Middle frontal gyrus (tissue), 1 donor: Measurements from ENCODE around the gene RPEL1.

Experiments
- DNase-seq: peaks from one replicate; pipeline ENCODE4 v3.0.0-alpha.2; 2015; ENCODE audit warnings: low spot score; ENCODE audit errors: extremely low spot score

Gene RPEL1

DNA sequence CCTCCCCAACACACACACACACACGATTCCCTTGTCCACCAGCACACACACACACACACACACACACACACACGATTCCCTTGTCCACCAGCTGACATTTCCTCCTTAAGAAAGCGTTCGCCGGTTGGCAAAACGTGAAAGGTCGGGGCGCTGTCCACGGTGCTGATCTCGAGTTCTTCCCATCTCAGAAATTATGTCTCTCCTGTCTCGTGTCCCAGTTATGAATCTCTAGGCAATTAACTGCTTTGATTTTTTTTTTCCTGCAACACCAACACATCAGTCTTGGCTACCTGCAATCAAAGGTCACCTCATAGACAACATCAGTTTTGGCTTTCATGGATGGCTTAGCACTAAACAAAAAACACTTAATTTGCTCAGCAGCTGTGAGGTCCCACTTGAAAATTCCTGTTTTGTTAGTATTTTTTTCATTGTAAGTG is 33.2 kb downstream of the RPEL1 start:
- no peak for DNase-seq

DNA sequence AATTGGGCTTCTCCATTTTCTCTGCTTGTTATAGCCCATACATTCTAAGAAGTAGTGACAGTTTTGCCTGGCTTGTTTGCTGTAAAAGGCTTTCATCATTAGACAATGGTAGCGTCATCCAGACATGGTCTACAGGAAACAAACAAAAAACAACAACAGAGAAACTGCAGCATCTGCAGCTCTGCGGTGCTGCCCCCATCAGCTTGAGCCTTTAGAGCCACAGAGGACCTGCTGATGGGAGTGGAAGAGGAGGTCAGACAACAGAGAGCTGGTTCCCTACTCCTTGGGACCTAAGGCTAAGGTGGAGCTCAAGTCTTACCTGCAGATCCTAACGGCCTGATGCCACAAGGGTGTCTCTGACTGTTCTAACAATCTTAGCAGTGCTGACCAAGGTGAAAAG is 34.3 kb downstream of the RPEL1 start:
- no peak for DNase-seq

DNA sequence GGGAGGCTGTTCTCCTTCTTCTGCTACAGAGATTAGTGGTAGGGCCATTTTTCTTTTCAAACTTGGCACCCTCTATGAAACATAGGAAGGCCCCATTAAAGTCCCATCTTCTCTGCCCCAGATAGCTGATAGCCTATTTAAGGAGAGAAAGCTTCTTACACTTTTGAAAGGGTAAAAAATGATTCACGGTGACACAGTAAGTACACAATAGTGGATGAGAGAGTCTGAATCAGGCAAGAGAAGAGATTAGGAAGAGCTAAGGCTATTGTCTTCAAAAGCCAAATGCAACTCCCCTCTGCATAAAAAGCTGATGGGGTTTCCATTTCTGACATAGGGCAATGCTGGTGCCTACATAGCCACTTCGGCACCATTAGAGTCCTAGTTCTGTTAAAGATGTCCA is 34.8 kb downstream of the RPEL1 start:
- no peak for DNase-seq

DNA sequence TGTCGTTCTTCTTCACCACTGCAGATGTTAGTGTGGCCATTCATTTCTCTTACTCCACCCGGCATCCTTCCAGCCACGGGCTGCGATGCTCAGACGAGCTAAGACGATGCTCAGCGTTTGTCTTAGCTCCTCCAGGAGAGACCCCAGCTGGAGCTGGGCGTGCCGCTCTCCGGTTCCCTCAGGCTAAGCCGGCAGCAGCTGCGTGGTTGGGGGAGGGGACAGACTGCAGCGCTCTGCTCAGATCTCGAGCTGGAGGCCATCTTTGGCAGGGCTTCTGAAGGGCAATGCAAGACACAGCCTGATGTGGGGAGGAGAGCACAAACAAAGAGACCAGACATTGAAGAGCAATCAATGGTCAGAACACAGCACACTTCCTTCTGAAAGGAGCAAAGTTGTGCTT is 36.1 kb downstream of the RPEL1 start:
- DNase-seq: no peak

DNA sequence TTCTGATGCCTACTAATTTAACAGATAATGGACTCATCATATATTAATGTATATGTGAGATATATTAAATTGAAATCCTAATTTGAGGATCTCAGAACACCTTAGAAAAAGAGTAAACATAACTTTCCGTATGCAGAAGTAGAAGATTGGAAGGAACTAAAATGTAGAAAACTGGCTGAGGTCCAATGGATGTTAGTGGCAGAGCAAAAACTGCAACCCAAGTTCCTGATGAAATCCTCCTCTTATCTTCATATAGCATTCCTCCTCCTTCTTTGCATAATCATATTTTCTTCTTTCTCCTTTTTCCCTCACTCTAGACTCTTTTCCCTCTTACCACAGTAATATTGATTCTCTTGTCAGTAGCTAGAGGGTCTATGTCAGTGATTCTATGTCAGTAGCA is 37.3 kb downstream of the RPEL1 start:
- no peak for DNase-seq

DNA sequence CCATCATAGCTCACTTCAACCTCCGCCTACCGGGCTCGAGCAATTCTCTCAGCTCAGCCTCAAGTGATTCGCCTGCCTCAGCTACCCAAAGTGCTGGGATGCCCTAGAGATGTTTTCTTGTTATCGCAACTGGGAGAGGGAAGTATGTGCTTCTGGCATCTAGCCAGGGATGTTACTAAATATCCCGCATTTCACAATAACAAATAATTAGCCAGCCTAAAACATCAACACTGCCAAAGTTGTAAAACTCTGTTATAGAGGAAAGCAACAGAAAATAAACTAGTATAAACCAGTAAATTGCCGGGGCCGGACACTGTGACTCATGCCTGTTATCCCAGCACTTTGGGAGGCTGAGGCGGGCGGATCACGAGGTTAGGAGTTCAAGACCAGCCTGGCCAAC is 38.5 kb downstream of the RPEL1 start:
- DNase-seq: no peak

DNA sequence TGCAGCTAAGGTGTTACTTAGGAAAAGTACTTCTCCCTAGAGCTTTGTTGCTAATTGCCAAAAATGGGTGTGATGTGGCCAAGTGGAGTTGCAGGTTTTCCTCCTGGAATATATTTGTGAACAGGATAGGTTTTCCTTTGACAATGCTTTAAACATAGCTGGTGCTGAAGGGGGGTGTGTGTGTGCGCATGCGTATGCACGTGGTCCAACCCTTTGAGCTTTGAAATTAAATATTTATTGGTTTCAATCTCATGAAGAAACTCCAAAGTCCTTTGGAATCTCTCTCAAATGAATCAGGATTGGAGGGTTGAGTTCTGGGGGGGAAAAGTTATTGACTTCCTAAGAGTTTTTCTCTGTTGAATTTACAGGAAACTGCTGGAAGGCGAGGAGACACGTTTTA is 42.3 kb downstream of the RPEL1 start:
- DNase-seq: no peak

DNA sequence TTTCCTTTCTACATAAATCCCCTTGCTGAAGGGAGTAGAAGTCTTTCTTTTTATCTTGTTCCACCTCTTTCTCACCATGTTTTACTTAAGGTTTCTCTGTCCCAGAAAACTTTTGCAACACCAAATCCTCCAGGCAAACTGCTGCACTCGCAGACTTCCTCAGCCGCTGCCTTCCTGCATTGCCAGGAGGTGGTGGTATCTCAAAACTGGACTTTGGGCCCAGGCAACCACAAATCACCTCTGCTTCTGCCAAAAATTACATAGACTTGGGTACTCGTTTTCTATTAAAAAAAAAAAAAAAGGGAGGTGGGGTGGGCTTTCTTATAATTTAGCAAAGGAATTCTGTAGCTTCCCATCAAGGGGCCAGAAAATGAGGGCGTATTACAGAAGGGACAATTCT is 45.9 kb downstream of the RPEL1 start:
- no peak for DNase-seq

DNA sequence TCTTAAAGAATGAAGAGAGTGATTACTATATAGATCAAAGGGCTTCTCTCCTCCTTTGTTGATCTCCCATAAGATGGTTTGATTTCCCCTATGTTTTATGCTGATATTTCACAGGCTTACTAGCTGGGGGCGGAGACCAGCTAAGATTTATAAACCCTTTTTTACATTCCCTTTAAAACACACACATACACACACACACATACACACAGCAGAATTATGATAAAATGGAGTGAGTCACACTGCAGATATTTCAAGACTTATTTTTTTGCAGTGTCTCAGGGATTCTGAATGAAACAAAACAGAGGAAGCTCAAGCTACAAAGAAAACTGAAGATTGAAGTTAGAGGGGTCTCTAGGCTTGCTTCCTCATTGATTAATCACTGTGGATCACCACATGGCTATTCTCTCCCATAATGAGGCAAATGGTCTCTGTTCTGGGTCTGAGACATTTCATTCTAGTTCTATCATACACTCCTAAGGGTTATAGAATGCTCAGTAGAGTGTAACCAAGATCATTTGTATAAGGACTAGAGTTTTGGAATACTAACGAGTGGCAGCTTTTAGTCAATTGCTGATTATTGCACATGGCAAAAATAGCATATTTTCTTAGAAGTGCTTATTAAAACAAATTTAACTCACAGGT is 49.8 kb downstream of the RPEL1 start:
- no peak for DNase-seq
